Measurements from ENCODE around the gene CRISPLD2.

DNA sequence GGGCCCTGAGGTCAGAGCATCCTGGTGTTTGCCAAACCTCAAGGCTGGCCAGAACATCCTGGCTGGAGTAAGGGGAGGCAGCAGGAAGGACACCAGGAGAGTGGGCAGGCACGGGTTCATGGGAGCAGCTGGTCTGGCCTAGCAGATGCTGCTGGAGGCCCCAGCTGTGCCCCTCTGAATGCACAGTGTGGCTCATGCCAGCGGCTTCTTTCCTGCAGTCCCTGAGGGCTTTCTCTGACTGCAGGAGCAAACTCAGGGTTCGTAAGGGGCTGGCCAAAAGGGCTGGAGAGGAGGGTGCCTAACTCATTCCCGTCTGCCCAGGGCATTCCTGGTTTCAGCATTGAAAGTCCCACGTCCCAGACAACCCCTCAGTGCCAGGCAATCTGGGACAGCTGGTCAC, 112.9 kb downstream of the CRISPLD2 start:
- TF ChIP-seq, protein P1, sequence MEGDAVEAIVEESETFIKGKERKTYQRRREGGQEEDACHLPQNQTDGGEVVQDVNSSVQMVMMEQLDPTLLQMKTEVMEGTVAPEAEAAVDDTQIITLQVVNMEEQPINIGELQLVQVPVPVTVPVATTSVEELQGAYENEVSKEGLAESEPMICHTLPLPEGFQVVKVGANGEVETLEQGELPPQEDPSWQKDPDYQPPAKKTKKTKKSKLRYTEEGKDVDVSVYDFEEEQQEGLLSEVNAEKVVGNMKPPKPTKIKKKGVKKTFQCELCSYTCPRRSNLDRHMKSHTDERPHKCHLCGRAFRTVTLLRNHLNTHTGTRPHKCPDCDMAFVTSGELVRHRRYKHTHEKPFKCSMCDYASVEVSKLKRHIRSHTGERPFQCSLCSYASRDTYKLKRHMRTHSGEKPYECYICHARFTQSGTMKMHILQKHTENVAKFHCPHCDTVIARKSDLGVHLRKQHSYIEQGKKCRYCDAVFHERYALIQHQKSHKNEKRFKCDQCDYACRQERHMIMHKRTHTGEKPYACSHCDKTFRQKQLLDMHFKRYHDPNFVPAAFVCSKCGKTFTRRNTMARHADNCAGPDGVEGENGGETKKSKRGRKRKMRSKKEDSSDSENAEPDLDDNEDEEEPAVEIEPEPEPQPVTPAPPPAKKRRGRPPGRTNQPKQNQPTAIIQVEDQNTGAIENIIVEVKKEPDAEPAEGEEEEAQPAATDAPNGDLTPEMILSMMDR (IDR thresholded peaks at IDR 0.05; ENCODE audit: poor library complexity, severe bottlenecking) = no peak
- TF ChIP-seq, protein P2, sequence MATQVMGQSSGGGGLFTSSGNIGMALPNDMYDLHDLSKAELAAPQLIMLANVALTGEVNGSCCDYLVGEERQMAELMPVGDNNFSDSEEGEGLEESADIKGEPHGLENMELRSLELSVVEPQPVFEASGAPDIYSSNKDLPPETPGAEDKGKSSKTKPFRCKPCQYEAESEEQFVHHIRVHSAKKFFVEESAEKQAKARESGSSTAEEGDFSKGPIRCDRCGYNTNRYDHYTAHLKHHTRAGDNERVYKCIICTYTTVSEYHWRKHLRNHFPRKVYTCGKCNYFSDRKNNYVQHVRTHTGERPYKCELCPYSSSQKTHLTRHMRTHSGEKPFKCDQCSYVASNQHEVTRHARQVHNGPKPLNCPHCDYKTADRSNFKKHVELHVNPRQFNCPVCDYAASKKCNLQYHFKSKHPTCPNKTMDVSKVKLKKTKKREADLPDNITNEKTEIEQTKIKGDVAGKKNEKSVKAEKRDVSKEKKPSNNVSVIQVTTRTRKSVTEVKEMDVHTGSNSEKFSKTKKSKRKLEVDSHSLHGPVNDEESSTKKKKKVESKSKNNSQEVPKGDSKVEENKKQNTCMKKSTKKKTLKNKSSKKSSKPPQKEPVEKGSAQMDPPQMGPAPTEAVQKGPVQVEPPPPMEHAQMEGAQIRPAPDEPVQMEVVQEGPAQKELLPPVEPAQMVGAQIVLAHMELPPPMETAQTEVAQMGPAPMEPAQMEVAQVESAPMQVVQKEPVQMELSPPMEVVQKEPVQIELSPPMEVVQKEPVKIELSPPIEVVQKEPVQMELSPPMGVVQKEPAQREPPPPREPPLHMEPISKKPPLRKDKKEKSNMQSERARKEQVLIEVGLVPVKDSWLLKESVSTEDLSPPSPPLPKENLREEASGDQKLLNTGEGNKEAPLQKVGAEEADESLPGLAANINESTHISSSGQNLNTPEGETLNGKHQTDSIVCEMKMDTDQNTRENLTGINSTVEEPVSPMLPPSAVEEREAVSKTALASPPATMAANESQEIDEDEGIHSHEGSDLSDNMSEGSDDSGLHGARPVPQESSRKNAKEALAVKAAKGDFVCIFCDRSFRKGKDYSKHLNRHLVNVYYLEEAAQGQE (IDR thresholded peaks at IDR 0.05; ENCODE audit: borderline replicate concordance) = no peak
- no peak for TF ChIP-seq EZH2 (IDR thresholded peaks at IDR 0.05; ENCODE audit: borderline replicate concordance, insufficient read depth, low read length, poor library complexity, severe bottlenecking)
- no peak for TF ChIP-seq MXI1 (conservative IDR thresholded peaks at IDR 0.05; ENCODE audit: poor library complexity, severe bottlenecking)
- no peak for TF ChIP-seq POLR2AphosphoS5 (IDR thresholded peaks at IDR 0.05)
